NCI-H1417 treated with DMSO at 0.1 percent for 48 hours (cell line): ENCODE results near the gene PLEKHA5.
"Not testable (repeated sequence)": the region's sequence is repeated elsewhere in the genome, so short reads cannot be mapped to it uniquely, and the experiment has no call there.

ENCODE experiments used
- DNase-seq: peaks from one replicate; lab custom pipeline; 2025; lab: John Stamatoyannopoulos, UW

PLEKHA5 gene

DNA sequence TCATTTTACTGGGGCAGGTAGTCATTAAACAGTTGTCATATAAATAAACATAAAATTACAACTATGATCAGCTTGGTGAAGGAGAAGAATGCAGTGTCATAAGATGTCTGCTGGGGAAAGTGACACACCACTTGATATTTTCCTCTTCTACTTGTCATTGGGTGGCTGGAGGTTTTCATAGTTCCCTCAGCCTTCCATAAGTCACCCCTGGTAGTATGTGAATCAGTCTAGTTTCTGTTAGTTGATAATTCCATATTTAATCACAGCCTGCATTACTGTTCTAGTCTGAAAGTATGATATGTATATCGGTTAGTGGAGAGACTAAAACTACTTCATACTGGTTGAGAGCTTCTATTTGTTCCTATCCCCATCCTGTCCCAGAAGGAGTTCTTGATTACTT lies 38.2 kb downstream of the PLEKHA5 start:
- no peak for DNase-seq

DNA sequence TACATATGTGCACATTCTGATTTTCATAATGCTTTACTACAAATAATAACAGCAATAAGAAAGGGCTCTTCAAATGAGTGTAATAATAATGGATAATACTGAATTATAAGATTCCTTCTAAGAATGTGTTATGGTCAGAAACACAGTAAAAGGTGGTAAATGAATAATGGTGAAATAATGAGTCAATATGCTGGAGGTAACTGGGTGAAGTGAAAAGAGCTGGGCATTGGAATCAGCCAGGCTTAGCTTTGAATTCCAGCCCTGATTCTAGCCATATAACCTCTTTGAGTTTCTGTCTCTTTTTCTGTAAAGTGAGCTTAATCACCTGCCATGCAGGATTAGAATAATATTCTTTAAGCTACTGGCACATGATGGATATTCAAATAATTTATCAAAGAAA lies 39.1 kb downstream of the PLEKHA5 start:
- DNase-seq, result no peak

DNA sequence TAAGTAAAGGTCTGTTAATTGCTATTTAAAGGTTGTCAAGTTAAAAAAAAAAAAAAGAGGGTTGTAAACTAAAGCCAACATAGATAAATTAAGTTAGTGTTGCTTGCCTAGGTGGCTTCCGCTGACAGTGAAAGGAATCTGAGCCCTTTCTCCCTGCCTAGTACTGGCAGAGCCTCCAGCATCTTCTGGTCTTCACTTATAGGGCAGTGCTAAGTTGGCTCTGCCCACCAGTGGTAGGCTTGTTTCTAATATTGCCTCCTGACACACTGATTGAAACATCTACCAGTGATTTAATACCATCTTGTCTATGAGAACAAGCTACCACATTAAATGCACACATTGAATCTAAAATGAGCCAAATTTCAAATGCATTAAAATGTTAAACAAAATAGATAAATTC lies 39.7 kb downstream of the PLEKHA5 start:
- no peak for DNase-seq

DNA sequence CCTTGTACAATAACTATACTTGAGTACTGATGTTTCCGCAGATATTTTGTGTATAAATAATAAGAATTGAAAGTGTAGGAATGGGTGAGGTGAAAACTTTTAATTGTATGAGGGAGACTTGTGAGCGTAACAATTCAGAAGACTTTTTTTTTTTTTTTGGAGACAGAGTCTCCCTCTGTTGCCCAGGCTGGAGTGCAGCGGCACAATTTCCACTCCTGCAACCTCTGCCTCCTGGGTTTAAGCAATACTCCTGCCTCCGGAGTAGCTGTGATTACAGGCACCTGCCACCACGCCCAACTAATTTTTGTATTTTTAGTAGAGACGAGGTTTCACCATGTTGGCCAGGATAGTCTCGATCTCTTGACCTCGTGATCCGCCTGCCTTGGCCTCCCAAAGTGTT lies 40.8 kb downstream of the PLEKHA5 start:
- not testable (repeated sequence) for DNase-seq

DNA sequence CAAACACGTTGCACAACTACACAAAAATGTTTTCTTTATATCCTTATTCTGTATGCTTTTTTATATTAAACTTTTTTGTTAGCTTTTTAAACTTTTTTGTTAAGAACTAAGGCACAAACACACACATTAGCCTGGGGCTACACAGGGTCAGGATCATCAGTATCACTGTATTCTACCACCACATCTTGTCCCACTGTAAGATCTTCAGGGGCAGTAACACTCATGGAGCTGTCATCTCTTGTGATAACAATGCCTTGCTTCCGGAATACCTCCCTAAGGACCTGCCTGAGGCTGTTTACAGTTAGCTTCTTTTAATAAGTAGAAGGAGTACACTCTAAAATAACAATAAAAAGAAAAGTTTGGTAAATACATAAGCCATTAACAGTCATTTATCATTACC lies 42.2 kb downstream of the PLEKHA5 start:
- DNase-seq, result no peak

DNA sequence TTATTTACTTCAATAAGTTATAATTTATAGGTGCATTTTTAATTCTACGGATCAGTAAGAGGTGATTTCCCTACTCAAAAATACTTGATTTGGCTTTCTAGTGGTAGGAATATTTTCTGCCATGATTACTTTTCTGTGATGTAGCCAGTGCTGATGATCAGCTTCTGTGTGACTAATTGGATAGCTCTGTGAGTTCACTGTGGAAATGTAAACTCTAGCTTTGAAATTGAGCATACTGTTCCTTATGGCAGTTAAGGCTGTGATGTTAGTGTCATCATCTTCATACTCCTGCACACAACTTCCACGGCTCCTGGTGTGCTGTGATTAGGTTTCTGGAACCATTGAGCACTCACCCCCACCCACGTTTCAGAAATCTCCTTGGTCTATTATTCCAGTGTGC lies 48.2 kb downstream of the PLEKHA5 start:
- DNase-seq, result no peak

DNA sequence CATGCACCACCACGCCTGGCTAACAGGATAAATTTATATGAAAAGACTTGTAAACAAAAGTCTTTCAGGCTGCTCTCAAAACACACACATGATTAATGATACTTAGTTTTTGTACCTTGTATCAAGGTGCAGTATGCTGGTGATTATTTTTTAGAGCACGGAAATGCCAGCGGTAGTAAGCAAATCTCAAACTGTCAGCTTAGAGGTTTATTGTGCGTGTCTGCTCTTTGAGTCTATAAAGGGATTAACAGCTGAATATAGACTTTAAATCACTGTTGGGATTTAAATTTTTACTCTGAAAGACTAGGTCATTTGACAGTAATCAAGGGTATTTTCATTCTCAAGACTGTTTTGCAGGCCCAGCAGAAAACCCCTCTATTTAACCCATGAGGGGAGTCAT lies 50.5 kb downstream of the PLEKHA5 start:
- DNase-seq, result no peak

DNA sequence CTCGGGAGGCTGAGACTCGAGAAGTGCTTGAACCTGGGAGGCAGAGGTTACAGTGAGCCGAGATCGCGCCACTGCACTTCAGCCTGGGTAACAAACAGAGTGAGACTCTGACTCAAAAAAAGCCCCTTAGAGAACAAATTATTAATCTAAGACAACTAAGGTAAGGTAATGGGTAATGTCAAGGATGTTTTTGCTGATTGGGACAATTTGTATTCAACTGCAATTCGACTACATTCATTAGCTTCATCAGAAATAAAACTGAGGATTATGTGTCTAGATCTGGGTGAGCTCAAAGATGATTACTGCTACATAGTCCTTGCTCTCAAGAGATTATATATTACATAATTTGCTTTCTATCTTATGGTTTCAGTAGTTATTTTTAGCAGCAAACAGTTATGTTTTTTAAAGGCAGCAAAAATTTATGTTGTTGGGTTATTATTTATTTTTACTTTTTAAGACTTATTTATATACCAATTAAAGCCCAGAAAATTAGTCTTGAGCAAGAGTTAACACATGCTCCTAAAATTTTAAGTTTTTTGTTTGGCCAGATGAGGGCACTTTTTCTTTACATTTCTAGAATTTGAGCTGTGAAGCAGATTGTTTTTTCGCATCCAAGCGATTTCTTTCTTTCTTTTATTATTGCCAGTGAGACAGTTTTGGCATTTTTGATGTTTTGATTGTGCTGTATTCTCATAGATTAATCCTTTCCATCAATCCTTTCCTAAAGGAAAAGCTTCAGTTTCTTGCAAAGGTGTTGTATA lies 52.3 kb downstream of the PLEKHA5 start:
- no peak for DNase-seq

DNA sequence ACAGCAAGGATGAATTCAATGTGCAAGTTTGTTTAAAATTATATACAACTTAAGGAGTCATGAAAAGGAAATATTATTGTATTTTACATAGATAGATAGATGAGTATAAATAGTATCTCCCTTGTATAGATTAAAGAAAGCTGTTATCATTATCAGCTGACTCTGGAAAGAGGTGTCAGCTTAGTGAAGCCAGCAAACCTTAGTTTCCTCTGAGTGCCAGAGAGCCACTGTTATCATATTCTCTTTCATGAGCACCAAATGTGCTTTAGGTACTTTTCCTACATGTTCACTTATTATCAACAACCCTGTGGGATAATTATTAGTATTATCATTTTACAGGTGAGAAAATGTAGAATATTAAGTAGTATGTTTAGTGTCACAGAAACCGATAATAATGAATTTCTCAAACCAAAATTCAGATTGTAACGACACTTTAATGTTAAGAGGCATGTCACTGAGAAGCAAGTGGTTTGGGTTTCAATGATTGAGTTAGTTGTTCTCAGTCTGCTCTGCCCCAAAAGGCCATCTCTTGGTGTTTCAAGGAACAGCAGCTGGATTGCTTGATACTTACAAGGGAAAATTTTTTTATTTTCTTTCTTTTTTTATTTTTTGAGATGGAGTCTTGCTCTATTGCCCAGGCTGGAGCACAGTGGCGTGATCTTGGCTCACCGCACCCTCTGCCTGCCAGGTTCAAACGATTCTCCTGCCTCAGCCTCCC lies 53.7 kb downstream of the PLEKHA5 start:
- no peak for DNase-seq

DNA sequence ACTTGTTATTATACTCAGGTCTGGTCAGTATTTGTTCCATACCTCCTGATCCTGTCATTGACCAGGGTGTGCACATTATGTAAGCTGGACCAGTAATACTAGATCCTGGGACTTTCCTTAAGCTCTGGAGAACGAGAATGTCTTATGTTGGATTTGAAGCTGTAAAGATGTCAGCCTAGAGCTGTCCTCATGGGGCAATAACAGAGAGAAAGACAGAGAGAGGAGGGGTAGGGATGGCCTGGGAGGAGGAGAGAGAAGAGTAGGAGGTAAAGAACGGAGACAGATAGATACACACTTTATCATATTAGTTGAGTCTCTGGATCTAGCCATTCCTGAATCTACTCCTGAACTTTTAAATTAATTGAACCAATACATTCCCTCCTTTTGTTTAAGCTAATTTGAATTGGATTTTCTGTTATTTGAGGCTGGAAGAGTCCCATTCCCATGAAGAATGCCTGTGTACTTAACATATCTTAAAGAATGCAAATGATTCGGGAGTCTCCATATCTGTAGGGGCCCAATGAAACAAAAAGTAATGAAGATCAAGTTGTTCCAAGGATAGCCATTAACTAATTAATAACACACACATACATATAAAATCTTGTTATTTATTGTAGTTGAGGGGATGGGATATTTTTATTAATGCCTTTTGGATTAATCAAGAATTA lies 55.9 kb downstream of the PLEKHA5 start:
- DNase-seq, result no peak

DNA sequence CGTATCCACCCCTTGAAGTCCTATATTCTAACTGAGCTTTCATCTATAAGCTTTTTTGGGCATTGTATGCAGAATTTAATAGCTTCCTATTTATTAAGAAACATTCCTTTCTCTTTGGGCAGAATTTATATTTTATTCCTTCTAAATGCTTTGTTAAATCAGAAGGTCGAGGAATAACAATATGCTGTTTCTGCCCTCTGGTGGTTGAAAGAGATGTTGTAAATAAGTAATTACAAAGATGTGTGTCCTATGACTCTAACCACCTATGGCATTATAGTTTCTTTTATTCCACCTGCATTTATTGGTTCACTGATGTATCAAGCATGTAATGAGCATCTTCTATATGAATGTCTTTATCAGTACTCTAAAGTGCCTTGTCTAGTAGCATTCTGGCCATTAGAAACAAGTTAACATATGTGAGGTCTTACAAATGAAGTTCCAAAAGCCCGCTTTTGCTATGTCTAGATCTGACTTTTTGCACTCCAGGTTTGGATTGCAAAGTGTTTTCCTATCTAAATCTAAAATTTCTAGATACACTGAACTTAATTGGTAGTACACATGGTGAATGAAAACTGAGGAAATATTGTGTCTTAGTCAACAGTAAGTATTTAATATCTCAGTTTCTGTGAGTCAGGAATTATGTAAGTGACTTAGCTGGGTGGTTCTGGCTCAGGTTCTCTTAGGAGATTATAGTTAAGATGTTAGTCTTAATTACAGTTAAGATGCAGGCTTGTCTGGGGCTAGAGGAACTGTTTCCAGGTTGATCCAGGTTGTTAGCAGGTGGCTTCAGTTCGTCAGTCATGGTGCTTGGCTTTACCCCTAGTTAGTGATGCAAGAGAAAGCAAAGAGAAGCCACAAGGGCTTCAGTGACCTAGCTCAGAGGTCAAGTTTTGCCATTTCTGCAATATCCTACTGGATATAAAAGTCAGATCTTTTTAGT lies 57.5 kb downstream of the PLEKHA5 start:
- no peak for DNase-seq

DNA sequence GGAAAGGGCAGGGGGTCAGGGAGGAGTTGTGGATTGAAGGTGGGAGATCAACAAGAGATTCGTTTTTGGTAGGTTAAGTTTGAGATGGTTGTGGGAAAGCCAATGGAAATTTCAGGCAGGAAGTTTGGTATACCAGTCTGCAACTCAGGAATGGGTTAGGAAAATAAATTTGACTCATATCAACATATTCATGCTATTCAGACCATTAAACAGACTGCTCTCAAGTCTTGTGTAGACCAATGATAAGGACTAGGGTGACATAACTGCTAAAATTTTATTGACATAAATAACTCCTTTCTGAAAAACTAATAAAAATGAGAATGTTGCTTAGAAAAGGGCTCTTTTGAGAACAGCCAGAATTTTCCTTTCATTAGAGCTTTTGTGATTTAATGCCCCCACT lies 60.0 kb downstream of the PLEKHA5 start:
- no peak for DNase-seq

DNA sequence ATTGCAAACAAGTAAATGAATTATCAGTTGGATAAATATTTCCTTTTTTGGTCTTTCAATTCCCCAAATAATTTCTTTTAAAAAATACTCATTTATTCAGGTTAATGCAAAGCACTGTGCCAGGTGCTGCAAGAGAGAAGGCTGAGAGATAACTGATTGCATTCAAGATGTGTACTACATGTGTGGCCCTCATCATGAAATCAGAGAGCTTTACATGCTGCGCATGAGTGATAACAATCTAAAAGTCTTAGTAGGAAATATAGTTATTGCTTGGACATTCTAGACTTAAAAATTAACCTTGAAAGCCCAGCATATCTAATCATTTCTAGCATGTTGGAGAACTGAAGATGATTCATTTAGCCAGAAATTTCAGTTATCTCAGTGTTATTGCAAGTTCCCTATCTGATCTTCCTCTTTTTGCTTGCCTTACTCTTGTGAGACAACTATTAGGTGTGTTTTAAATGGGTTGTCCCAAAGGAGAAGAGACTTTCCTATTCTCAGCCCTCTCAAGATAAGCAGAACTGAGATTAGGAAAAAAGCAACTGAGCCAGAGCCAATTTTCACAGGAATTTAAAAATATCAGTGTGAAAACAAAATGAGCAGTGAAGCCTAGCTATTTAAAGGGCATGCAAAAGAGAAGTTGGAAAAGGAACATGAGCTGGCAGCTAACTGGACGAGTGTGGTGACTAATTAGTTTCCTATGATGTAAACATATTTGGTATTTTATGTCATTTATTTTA lies 60.9 kb downstream of the PLEKHA5 start:
- no peak for DNase-seq

DNA sequence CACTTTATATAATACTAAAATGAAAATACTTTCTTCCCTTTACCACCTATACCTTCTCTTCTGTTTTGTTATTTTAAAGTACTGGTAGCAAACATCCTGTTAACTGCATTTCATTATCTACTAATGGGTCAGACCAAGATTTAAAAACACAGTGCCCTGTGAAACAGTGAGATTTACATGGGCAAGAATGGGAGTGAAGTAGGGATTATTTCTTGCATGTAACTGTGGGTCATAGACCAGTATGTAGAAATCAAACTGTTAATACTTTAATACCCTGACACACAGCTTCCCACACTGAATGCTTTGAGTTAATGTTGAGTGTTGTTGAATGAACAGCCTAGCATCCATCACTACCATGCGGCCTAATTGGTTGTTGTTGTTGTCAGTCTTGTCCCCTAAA lies 61.6 kb downstream of the PLEKHA5 start:
- no peak for DNase-seq

DNA sequence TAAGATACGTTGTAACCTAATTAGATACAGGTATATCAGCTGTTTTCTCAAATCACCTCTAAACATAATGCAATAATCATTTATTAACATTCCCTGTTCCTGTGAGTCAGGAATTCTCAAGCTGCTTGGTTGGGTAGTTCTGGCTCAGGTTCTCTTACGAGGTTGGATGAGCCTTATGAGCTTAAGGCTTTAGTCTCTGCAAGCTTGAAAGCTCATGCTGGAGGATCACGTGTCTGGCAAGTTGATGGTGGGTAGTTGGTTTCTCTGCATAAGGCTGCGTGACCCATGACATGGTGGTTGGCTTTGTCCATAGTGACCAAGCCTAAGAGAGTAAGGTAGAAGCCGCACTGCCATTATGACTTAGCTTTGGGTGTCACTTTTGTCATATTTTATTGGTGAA lies 62.0 kb downstream of the PLEKHA5 start:
- DNase-seq, result no peak

DNA sequence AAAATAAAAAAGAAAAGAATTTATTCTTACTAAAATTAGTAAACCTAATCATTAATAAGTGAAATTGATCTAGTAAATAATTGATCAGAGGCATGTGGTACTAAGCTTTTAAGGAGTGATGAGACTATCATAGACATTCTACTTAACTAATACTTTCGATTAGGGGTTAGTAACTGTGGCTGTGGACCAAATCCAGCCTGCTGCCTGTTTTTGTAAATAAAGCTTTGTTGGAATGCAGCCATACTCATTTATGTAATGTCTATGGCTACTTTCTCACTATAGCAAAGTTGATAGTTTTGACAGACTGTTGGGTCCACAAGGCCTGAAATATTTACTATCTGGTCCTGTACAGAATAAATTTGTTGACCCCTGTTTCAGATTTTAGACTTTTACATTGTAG lies 63.2 kb downstream of the PLEKHA5 start:
- DNase-seq, result no peak

DNA sequence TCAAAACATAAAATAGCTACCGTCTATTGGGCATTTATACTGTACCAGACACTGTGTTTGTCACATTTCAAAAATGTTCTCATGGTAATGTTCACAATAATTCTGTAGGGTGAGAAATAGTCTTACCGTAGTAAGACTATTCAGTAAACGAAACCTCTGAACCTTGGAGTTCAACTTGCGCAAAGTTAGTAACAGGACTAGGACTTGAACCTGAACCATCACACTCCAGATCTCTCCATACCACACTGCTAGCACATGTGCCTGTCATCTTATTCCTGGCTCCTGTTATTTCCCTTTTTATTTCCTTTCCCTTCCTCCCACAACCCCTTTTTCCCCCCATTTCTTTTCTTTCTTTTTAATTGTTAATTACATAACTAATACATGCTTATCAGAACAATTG lies 65.4 kb downstream of the PLEKHA5 start:
- no peak for DNase-seq

DNA sequence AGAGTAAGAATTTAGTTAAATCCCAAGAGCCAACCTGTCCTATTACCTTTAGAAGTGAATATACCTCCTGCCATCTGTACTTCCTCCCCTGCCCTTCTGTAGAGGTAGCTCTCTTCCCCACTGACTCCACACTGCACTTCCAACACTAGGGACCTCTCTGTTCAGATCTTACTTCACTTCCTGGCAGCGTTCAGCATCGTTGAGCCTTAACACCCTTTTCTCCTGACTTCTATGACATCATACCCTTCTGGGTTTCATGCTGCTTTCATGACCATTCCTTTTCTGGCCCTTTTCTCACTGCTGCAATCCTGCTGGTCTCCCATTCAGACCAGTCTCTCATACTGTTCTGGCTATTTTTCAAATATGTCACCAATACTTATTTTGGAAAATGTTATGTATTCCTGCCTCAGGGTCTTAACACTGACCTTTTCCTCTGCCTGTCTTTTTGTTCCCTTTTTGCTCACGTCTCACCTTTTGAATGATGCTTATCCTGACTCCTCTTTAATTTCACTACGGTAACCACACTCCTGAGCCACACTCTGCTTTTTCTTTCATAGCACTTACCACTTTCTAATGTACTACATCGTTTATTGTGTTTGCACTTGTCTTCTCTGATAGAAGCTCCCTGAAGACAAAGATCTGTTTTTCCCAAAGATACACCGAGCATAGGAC lies 67.6 kb downstream of the PLEKHA5 start:
- no peak for DNase-seq

DNA sequence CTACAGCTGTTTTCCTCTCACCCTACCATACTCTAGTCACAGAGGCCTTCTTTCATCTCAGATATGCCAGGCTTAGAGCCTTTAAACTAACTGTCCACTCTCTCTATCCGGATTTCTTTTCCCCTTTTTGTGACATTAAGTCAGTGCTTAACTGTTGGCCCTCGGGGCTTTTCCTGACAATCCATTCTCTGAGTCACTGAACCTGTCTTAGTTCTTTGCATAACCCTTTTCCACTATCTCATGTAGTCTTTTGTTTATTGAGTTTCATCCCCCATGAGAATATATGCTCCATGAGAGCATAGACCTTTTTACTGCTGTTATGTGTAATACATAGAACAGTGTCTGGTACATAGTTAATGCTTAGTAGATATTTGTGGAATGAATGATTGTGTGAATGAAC lies 68.7 kb downstream of the PLEKHA5 start:
- DNase-seq, result no peak

DNA sequence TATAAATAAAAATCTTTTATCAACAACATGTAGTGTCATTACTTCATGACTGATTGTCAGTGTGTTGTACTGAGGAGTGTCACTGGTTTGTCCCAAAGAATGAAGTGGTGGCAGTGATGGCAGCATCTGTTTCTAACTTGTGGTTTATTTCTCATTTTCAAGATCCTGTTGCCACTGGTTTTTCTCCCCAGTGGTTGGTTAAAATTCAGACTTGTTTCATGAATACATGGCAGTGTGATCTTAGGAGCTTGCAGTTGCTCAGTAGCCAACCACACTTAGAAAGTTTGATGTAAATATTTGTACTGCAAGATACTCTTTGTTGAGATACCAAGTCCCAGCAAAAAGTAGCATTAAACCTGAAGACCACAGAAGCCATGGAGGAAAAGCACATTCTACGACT lies 69.8 kb downstream of the PLEKHA5 start:
- no peak for DNase-seq

DNA sequence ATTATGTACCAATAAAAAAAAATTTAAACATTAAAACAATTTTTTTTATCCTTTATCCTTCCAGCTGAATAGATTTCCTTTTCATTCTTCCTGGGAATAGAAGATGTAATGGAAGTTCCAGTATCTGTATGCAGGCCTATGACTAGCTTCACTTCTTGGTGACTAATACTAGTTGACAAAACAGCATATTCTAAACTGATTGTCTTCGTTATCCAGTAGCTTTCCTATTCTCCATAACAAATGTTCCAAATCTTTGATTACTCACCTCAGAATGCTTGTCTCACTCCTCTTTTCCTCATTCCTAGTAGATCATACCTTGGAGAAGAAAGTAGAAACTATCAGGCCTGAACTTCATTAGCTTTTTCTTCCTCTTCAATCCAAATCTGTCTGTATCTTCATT lies 70.7 kb downstream of the PLEKHA5 start:
- no peak for DNase-seq
